GM18870 (cell line): ENCODE results near the gene C3orf62.
"Not testable (repeated sequence)": the region's sequence is repeated elsewhere in the genome, so short reads cannot be mapped to it uniquely, and the experiment has no call there.

Source experiments
- ATAC-seq: cut with Tn5 transposase; IDR thresholded peaks from one replicate; pipeline ENCODE4 v1.9.1; 2021; ENCODE audit warnings: moderate library complexity; ENCODE audit not compliant: unreplicated experiment

C3orf62 gene

DNA sequence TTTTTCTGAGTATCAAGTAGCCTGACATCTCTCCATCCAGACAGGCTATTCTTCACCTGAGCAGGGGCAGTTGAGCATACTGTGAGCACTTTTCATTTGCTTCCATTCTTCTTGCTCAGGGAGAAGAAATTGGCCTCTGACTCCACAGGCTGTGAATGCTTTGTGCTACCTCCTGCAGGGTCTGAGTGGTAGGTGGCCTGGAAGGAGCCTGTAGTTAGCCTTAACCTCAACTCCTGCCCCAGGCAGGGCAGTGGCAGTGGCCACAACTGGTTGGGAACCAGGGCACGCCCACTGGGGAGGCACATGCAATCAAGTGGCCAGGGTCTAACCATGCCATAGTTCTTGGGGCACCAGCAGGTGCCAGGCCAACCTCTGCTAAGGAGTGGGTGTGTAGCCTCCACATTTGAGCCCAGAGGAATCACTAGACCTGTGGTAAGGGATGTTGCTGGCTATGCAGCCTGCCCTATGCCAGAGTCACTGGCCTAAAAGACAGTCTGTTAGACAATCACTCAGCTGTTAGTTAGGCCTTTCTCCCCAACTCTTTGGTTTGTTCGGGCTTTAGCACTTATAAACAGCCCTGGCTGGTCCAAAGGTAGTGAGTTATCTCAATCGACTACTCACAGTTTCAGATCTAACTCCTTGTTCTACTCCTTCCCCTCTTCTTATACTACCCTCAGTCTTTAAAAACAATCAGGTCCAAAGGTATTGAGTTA is 7.4 kb downstream of the C3orf62 start:
- no peak for ATAC-seq

DNA sequence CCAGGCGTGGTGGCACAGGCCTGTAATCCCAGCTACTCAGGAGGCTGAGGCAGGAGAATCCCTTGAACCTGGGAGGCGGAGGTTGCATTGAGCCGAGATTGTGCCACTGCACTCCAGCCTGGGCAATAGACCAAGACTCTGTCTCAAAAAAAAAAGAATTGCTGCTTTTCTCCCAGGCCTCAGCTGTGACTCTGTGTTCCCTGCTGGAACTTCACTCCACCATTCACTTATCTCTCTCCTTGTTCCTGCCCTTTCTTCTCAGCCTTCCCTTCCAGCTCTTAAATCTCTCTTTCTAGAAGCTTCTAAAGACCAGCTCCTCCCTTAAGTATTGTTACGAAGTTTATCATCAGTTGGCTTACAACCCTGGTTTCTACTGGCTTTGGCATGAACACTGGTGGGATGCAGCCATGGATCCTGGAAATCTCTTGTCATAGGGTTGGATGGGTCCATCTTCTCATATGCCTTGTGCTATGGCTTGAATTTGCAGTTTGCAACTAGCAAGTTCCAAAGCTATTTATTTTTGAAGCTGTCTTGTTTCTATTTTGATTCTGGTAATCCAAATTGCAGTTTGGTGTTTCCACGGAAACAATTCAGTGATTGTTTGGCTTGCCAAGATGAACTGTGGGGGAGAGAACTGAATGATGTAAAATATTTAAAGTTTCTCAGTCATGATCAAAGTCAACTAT is 10.5 kb downstream of the C3orf62 start:
- no peak for ATAC-seq

- ATAC-seq = no peak
Measured at GRCh38 chr3:49265661-49266386, 11.2 kb downstream of the C3orf62 start.

DNA sequence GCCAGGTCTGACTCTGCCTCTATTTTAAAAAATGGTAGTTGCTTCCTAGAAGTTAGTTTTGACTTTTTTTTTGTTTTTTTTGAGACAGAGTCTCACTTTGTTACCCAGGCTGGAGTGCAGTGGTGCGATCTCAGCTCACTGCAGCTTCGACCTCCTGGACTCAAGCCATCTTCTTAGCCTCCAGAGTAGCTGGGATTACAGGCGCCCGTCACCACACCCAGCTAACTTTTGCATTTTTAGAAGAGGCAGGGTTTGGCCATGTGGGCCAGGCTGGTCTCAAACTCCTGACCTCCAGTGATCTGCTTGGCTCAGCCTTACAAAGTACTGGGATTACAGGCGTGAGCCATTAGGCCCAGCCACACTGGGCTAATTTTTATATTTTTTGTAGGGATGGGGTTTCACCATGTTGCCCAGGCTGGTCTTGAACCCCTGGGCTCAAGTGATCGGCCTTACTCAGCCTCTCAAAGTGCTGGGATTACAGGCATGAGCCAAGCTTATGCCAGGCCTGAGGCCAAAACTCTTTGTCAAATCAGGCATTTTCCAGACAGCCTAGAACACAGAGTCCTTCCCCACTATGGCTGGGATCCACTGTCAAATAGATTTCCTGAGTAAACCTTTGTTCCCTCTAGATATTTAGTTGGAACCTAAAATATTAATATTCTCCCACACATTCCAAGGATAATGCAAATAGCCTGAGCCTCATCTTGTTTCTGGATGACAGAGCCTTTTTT is 13.7 kb downstream of the C3orf62 start:
- no peak for ATAC-seq

GRCh38 chr3:49260806-49261324 is 16.2 kb downstream of the C3orf62 start:
- ATAC-seq = no peak

- no peak for ATAC-seq
Measured at GRCh38 chr3:49257187-49257586, 19.8 kb downstream of the C3orf62 start.

DNA sequence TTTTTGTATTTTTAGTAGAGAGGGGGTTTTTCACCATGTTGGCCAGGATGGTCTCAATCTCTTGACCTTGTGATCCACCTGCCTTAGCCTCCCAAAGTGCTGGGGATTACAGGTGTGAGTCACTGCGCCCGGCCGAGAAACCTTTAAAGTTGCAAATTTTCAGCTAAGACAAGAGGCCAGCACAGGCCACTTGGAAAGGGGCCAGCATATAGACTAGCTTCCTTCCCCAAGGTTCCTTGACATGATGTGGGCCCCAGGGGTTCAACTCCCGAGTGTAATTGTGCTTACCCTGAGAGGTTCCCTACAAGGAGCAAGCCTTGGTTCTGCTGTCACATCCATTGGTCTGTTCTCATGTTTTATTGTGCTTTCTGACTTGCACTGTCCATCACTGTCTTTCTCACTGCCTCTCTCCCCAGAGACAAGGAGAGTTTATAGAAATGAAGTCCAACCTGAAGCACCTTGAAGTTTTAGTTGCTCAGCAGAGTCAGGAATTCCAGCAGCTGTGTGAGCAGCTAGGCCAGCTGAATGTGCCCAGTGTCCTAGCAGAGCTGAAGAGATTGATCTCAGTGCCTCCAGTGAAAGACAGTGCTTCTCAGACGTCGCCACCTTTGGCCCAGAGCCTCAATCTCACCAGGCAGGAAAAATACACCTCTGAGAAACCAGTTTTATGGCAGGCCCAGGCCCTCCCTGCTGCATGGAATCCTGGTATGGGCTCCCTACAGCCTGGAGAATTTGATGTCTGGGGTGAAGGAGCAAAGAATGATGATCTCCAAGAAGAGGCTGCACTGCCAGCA is 21.1 kb downstream of the C3orf62 start:
- ATAC-seq = no peak

DNA sequence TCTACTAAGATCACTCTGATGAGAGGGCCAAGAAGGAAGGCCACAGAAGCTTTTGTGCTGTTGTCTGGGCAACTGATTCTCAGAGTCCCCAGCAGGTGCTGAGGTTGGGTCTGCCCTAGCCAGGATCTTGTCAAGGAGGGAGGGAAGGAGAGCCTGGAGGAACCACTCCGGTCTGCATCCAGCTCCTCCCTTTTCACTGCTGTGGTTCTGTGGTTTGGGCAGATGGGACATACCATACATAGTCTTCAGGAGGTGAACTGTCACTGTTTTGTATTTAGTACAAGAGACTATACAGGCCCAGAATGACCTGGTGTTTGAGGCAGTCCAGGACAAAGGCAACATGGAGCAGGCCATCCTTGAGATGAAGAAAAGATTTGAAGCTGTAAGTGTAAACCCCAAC is 21.9 kb downstream of the C3orf62 start:
- ATAC-seq = no peak

GRCh38 chr3:49253512-49253911 is 23.5 kb downstream of the C3orf62 start:
- ATAC-seq = no peak

- no peak for ATAC-seq
Measured at GRCh38 chr3:49248840-49249227, 28.2 kb downstream of the C3orf62 start.

DNA sequence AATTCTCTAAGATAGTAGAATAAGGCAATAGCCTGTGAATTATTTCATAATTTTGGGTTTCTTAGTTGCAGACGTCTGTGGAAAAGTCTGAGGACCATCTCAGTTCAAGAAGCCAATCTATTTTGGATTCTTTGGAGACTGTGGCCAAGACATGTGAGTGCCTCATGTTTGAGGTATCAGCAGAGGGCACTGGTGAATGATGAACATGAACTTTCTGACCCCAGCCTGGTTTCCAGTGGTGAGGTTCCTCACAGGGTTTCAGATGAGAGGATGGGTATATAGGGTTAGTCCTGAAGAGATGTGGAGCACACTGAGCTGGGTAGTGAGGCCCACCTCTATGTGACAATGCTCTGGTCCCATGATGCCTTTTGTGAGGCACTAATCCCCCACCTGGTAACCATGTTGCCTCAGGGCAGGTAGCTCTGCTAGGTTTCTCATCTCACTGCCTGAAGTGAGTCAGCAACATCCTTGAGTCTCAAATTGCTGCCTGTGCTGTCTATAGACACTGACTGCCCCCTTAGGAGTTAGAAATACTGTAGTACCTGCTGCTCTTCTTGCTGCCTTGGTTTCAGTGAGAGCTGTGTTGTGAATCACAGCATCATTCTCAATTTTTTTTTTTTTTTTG is 32.3 kb downstream of the C3orf62 start:
- ATAC-seq = no peak

DNA sequence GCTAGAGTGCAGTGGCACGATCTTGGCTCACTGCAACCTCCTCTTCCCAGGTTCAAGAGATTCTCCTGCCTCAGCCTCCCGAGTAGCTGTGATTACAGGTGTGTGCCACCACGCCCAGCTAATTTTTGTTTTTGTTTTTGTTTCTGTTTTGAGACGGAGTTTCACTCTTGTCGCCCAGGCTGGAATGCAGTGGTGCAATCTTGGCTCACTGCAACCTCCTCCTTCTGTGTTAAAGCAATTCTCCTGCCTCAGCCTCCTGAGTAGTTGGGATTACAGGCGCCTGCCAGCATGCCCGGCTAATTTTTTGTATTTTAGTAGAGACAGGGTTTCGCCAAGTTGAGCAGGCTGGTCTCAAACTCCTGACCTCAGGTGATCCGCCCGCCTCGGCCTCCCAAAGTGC is 36.9 kb downstream of the C3orf62 start:
- not testable (repeated sequence) for ATAC-seq

GRCh38 chr3:49238274-49239127 is 38.5 kb downstream of the C3orf62 start:
- no peak for ATAC-seq

GRCh38 chr3:49237344-49237743 is 39.7 kb downstream of the C3orf62 start:
- ATAC-seq = no peak

DNA sequence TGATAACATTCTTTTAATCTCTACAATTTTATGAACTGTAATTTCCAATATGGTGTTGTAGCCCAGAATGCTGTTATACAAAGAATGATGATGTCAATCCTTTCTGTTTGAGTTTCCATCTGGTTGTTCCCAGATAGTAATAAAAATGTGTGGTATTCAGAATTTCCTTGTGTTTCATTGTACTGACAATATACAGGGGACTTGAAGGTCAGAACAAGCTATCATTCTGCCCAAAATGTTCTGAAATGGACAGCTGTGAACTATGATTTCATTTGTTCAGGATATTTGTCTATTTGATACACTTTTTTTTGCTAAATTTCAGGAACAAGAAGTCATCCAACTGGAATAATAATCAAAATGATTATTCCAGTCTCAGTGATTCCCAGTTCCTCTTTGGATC is 40.8 kb downstream of the C3orf62 start:
- ATAC-seq = no peak

- not testable (repeated sequence) for ATAC-seq
Measured at GRCh38 chr3:49228817-49229216, 48.2 kb downstream of the C3orf62 start.

DNA sequence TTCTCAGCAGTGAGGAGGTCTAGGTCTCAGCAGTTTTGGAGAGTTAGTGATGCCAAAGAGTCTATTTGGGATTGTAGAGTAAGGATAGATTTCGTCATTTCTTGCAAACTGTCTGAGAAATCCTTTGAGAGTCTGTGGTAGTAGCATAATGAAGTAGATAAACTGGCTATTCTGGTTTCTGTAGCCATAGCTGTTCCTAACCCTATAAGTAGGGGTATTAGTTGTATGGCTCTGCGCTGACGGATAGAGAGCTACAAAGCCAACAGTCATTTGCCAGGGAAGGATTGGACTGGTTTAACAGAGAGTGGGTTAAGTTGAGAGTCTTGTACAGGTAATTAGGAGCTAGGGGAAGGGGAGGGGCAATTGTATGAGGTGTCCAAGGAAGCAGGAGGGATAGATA is 55.0 kb downstream of the C3orf62 start:
- no peak for ATAC-seq

GRCh38 chr3:49220985-49221563 is 56.0 kb downstream of the C3orf62 start:
- not testable (repeated sequence) for ATAC-seq

DNA sequence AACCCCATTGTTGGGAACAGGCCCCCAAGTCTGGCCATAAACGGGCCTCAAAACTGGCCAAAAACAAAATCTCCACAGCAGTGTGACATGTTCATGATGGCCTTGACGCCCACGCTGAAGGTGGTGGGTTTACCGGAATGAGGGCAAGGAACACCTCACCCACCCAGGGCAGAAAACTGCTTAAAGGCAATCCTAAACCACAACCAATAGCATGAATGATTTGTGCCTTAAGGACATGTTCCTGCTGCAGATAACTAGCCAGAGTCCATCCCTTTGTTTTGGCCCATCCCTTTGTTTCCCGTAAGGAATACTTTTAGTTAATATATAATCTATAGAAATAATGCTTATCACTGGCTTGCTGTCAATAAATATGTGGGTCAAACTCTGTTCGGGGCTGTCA is 57.9 kb downstream of the C3orf62 start:
- no peak for ATAC-seq
